Effector memory CD8-positive, alpha-beta T cell (primary cell): ENCODE measurements around the gene IGSF21.

Experiments
- ATAC-seq: fragments of 150-1000 bp; cut with Tn5 transposase; replicated peaks from 2 replicates; pipeline ENCODE4 v1.10.0; 2021; ENCODE audit warnings: mild to moderate bottlenecking, moderate library complexity
- DNase-seq, 3 experiments: peaks; one replicate each; pipeline ENCODE4 v3.0.0; 2021
- H3K27ac Mint-ChIP-seq, 2 donors: one replicate each; pipeline ENCODE4 v1.8.0; 2022; ENCODE audit warnings: mild to moderate bottlenecking in 2 of 2, mixed read lengths in 2 of 2, moderate library complexity in 2 of 2
- H3K27me3 Mint-ChIP-seq, 2 donors: one replicate each; pipeline ENCODE4 v1.8.0; 2022; ENCODE audit warnings: mixed read lengths in 2 of 2
- H3K36me3 Mint-ChIP-seq: one replicate; pipeline ENCODE4 v1.8.0; 2022; ENCODE audit warnings: mild to moderate bottlenecking, moderate library complexity, mixed read lengths; ENCODE audit not compliant: insufficient read depth
- H3K4me1 Mint-ChIP-seq, 2 donors: one replicate each; pipeline ENCODE4 v1.8.0; 2022; ENCODE audit warnings: low read depth in 2 of 2, mixed read lengths in 2 of 2
- H3K4me3 Mint-ChIP-seq, 2 donors: one replicate each; pipeline ENCODE4 v1.8.0; 2022; ENCODE audit warnings: mild to moderate bottlenecking in 2 of 2, mixed read lengths in 2 of 2, moderate library complexity in 2 of 2
- H3K9me3 Mint-ChIP-seq, 2 donors: one replicate each; pipeline ENCODE4 v1.8.0; 2022; ENCODE audit warnings: mixed read lengths in 2 of 2

The IGSF21 gene

DNA sequence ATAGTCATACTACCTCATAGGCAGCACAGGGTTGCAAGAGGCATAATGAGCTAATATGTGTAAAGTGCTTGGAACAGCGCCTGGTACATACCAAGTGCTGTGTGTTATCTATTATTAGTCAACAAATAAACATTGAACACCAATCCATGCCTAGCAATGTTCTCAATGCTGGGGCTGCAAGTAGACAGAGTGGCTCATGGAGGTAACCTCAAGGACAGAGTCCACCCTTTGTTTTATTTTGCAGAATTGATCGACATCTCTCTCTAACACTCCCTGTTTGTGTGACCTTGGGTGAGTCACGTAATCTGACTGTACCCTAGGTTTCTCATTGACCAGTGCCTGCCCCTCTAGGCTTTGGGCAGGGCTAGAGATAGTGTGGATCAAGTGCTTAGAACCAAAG, 209.2 kb downstream of the IGSF21 start:
- DNase-seq (no peak), ATAC-seq (no peak)
- H3K4me1 Mint-ChIP-seq = no peaks in the 10 kb centered on the region
- H3K4me3 Mint-ChIP-seq = no peak overlapping the region
- H3K9me3 Mint-ChIP-seq = peaks cover 0 to 5% of the 10 kb centered on the region in 2 donors
- H3K36me3 Mint-ChIP-seq = peaks cover 2% of the 10 kb centered on the region
- H3K27ac Mint-ChIP-seq = no peak overlapping the region
- peaks cover 5 to 23% of the 10 kb centered on the region in 2 donors for H3K27me3 Mint-ChIP-seq

DNA sequence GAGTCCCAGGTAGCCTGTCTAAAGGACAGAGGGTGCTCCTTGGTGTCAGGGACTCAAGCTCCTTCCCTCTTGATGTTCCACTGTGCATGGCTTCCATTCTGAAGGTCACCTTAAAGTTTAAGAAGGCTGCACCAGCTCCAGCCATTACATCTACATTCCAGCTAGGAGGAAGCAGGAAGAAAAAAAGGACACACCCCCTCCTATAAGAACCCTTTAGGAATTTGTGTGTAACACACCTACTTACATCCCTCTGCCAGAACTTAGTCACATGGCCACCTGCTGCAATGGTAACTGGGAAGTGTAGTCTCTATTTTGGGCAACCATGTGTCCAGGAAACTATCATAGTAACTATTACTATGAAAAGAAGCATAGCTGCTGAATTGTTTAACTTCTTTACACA, 211.5 kb downstream of the IGSF21 start:
- ATAC-seq (no peak), DNase-seq (no peak)
- Mint-ChIP-seq H3K27ac (no peak overlapping the region), H3K4me1 (no peaks in the 10 kb centered on the region), H3K27me3 (peaks cover 11 to 40% of the 10 kb centered on the region in 2 donors), H3K4me3 (no peak overlapping the region), H3K36me3 (peaks cover 2% of the 10 kb centered on the region), H3K9me3 (no peaks in the 10 kb centered on the region)

- DNase-seq (no peak), ATAC-seq (no peak)
- H3K27ac Mint-ChIP-seq = no peak overlapping the region
- no peak overlapping the region for H3K4me3 Mint-ChIP-seq
- H3K27me3 Mint-ChIP-seq = peaks cover 17 to 43% of the 10 kb centered on the region in 2 donors
- H3K36me3 Mint-ChIP-seq = peaks cover 2% of the 10 kb centered on the region
- no peaks in the 10 kb centered on the region for H3K9me3 Mint-ChIP-seq
- H3K4me1 Mint-ChIP-seq = no peaks in the 10 kb centered on the region
Measured at GRCh38 chr1:18320051-18320450, 212.5 kb downstream of the IGSF21 start.

- Mint-ChIP-seq H3K27ac (no peak overlapping the region), H3K4me1 (no peaks in the 10 kb centered on the region), H3K9me3 (no peaks in the 10 kb centered on the region), H3K27me3 (peaks cover 17 to 45% of the 10 kb centered on the region in 2 donors), H3K36me3 (peaks cover 2% of the 10 kb centered on the region), H3K4me3 (no peak overlapping the region)
- ATAC-seq = no peak
- DNase-seq = no peak
Measured at GRCh38 chr1:18322368-18323032, 214.9 kb downstream of the IGSF21 start.

DNA sequence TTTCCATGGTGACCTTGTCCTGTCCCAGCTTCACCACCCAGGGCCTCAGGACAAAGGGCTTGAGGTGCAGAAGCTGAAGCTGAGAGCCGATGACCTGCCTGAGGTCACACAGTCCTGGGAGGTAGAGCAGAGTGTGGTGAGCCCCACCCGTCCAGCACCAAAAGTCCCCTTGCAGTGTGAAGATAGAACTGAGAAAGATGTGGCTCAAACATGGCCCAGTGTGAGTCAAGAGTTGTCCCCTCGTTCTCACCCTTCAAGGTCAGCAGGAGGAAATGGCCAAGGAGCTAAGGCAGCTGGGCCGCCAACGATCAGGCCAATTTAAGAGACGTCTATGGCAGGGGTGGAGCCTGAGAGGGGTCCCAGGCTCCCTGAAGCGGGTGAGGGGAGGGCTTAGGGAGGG, 215.7 kb downstream of the IGSF21 start:
- Mint-ChIP-seq H3K9me3 (no peaks in the 10 kb centered on the region), H3K36me3 (peaks cover 2% of the 10 kb centered on the region), H3K27me3 (peaks cover 17 to 45% of the 10 kb centered on the region in 2 donors), H3K27ac (no peak overlapping the region), H3K4me1 (no peaks in the 10 kb centered on the region), H3K4me3 (no peak overlapping the region)
- ATAC-seq (no peak), DNase-seq (no peak)

GRCh38 chr1:18324246-18324645, 216.6 kb downstream of the IGSF21 start:
- H3K27ac Mint-ChIP-seq = no peak overlapping the region
- no peak for DNase-seq
- H3K36me3 Mint-ChIP-seq = peaks cover 2% of the 10 kb centered on the region
- no peak for ATAC-seq
- no peaks in the 10 kb centered on the region for H3K4me1 Mint-ChIP-seq
- no peak overlapping the region for H3K4me3 Mint-ChIP-seq
- peaks cover 17 to 45% of the 10 kb centered on the region in 2 donors for H3K27me3 Mint-ChIP-seq
- H3K9me3 Mint-ChIP-seq = no peaks in the 10 kb centered on the region

GRCh38 chr1:18325136-18325535, 217.5 kb downstream of the IGSF21 start:
- Mint-ChIP-seq H3K27ac (no peak overlapping the region), H3K9me3 (no peaks in the 10 kb centered on the region), H3K4me3 (no peak overlapping the region), H3K4me1 (no peaks in the 10 kb centered on the region), H3K36me3 (no peaks in the 10 kb centered on the region), H3K27me3 (peaks cover 17 to 53% of the 10 kb centered on the region in 2 donors)
- DNase-seq = no peak
- ATAC-seq = no peak

- Mint-ChIP-seq H3K9me3 (no peaks in the 10 kb centered on the region), H3K27ac (no peak overlapping the region)
- no peak for ATAC-seq
Measured at GRCh38 chr1:18326211-18326897, 218.8 kb downstream of the IGSF21 start.

GRCh38 chr1:18327650-18328049, 220.1 kb downstream of the IGSF21 start:
- ATAC-seq = no peak
- H3K27me3 Mint-ChIP-seq = peaks cover 28 to 56% of the 10 kb centered on the region in 2 donors
- no peak overlapping the region for H3K27ac Mint-ChIP-seq
- no peaks in the 10 kb centered on the region for H3K9me3 Mint-ChIP-seq
- no peaks in the 10 kb centered on the region for H3K4me1 Mint-ChIP-seq
- no peaks in the 10 kb centered on the region for H3K36me3 Mint-ChIP-seq
- no peak for DNase-seq
- no peak overlapping the region for H3K4me3 Mint-ChIP-seq

More at GRCh38 chr1:18326211-18326897, 218.8 kb downstream of the IGSF21 start:
- Mint-ChIP-seq H3K4me1 (no peaks in the 10 kb centered on the region), H3K4me3 (no peak overlapping the region), H3K27me3 (peaks cover 20 to 55% of the 10 kb centered on the region in 2 donors), H3K36me3 (no peaks in the 10 kb centered on the region)
- no peak for DNase-seq

GRCh38 chr1:18328803-18329202, 221.2 kb downstream of the IGSF21 start:
- ATAC-seq (no peak), DNase-seq (no peak)
- Mint-ChIP-seq H3K27me3 (peaks cover 24 to 53% of the 10 kb centered on the region in 2 donors), H3K4me3 (no peak overlapping the region), H3K4me1 (no peaks in the 10 kb centered on the region), H3K27ac (no peak overlapping the region), H3K9me3 (no peaks in the 10 kb centered on the region), H3K36me3 (no peaks in the 10 kb centered on the region)

GRCh38 chr1:18329469-18330253, 222.1 kb downstream of the IGSF21 start:
- H3K9me3 Mint-ChIP-seq = no peaks in the 10 kb centered on the region
- no peak overlapping the region for H3K27ac Mint-ChIP-seq
- no peak for ATAC-seq
- H3K27me3 Mint-ChIP-seq = peaks cover 21 to 44% of the 10 kb centered on the region in 2 donors
- no peak for DNase-seq
- no peak overlapping the region for H3K4me3 Mint-ChIP-seq
- H3K4me1 Mint-ChIP-seq = no peaks in the 10 kb centered on the region
- no peaks in the 10 kb centered on the region for H3K36me3 Mint-ChIP-seq

DNA sequence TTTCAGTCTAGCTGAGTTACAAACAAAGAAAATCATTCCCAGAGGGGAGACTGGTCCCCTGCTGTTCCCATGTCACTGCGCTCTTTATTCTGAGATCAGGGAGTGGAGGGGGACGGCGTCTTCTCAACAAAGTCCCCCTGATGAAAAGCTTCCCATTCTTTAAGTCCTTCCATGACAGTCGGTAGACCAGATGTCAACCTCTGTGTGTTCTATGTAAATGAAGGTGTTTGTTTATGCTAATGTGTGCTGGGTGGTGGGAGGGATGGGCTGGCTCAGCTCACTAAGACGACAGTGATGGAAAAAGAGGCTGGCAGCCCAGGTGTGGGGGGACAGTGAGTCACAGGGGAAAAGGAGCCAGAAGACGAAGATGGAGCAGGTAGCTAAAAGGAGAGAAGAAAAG, 225.0 kb downstream of the IGSF21 start:
- Mint-ChIP-seq H3K4me3 (no peak overlapping the region), H3K36me3 (no peaks in the 10 kb centered on the region), H3K27ac (no peak overlapping the region), H3K27me3 (peaks cover 18 to 53% of the 10 kb centered on the region in 2 donors), H3K9me3 (no peaks in the 10 kb centered on the region), H3K4me1 (no peaks in the 10 kb centered on the region)
- ATAC-seq (no peak), DNase-seq (no peak)

- Mint-ChIP-seq H3K27ac (no peak overlapping the region), H3K36me3 (no peaks in the 10 kb centered on the region), H3K27me3 (peaks cover 18 to 53% of the 10 kb centered on the region in 2 donors)
Measured at GRCh38 chr1:18333220-18333619, 225.6 kb downstream of the IGSF21 start.

More at GRCh38 chr1:18333220-18333619, 225.6 kb downstream of the IGSF21 start:
- Mint-ChIP-seq H3K4me3 (no peak overlapping the region), H3K9me3 (no peaks in the 10 kb centered on the region), H3K4me1 (no peaks in the 10 kb centered on the region)
- no peak for DNase-seq
- ATAC-seq = no peak
